ENCODE results near the gene MAN1A1. TPM values are rescaled to one million over a fixed set of nuclear protein-coding genes. Genes with fewer than 3 reads are reported as not detected.

MAN1A1 gene
- polyA plus RNA-seq, 1 donor from 2014 or later = 4.6 TPM

DNA sequence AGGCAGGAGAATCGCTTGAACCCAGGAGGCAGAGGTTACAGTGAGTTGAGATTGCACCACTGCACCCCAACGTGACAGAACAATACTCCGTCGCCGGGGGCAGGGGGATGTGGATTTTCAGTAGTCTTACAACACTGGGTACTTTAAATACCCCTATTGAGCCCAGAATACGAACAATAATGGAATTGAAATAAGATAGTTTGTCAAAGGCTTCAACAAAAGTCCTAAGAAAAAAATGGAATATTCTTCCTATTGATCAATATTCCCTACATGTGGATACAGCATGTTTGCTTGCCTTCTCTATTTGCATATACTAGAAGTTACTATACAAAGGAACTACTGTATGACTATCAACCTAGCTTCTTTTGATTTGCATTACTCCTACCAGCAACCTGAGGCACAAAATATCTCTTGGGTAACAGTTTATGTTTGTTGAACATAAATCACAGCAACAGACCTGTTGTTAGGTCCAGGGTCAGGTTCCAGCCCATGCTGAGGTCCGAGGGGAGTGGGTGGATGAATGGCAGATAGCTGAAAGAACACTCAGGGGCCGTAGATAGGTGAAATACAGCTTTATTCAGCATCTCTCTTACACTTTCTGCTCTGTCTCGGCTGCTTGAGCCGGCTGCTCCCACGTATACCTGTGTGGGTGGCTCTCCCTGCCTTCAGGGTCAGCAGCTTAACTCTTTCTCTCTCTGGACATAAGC, 23.8 kb downstream of the MAN1A1 start:
- Histone ChIP-seq H3K4me3 (ENCODE audit: low read length) (no peak overlapping the region), H3K4me2 (ENCODE audit: low read length) (no peak overlapping the region), H3K27me3 (ENCODE audit: insufficient read depth, low read depth, low read length) (no peaks in the 10 kb centered on the region), H3K36me3 (ENCODE audit: insufficient read depth, low read length) (no peaks in the 10 kb centered on the region), H3K27ac (ENCODE audit: low read length) (no peak overlapping the region), H3F3A (ENCODE audit: insufficient read depth, low read length, poor library complexity, severe bottlenecking) (no peaks in the 10 kb centered on the region), H2AFZ (ENCODE audit: low read depth, low read length) (no peak overlapping the region), H3K9me3 (ENCODE audit: low read length) (no peaks in the 10 kb centered on the region), H3K79me2 (replicated peaks; ENCODE audit: insufficient read depth, low read length) (no peaks in the 10 kb centered on the region), H3K9ac (ENCODE audit: low read length) (no peak overlapping the region), H4K20me1 (ENCODE audit: insufficient read depth) (no peaks in the 10 kb centered on the region), H3K9me2 (ENCODE audit: insufficient read depth, low read length) (no peaks in the 10 kb centered on the region)
- no peak for TF ChIP-seq EP300 (conservative IDR thresholded peaks at IDR 0.05; ENCODE audit: poor library complexity, severe bottlenecking)

- H3K79me2 ChIP-seq (replicated peaks; ENCODE audit: insufficient read depth, low read length) = no peaks in the 10 kb centered on the region
- no peak for TF ChIP-seq REST (IDR thresholded peaks at IDR 0.05; ENCODE audit: borderline replicate concordance)
- no peak for TF ChIP-seq SMC3 (conservative IDR thresholded peaks at IDR 0.05; ENCODE audit: poor library complexity)
- TF ChIP-seq POLR2AphosphoS5 (IDR thresholded peaks at IDR 0.05) = no peak
- no peak for TF ChIP-seq MXI1 (conservative IDR thresholded peaks at IDR 0.05; ENCODE audit: poor library complexity, severe bottlenecking)
- no peak for TF ChIP-seq TAF1 (IDR thresholded peaks at IDR 0.05; ENCODE audit: low read depth)
- TF ChIP-seq RAD21 (conservative IDR thresholded peaks at IDR 0.05) = no peak
- H3K4me3 ChIP-seq (ENCODE audit: low read length) = no peak overlapping the region
- no peaks in the 10 kb centered on the region for H3K9me3 ChIP-seq (ENCODE audit: low read length)
- no peak overlapping the region for H2AFZ ChIP-seq (ENCODE audit: low read depth, low read length)
- H4K20me1 ChIP-seq (ENCODE audit: insufficient read depth) = no peaks in the 10 kb centered on the region
- no peaks in the 10 kb centered on the region for H3K36me3 ChIP-seq (ENCODE audit: insufficient read depth, low read length)
- no peak overlapping the region for H3K27ac ChIP-seq (ENCODE audit: low read length)
- no peaks in the 10 kb centered on the region for H3F3A ChIP-seq (ENCODE audit: insufficient read depth, low read length, poor library complexity, severe bottlenecking)
- no peak overlapping the region for H3K9ac ChIP-seq (ENCODE audit: low read length)
- H3K4me2 ChIP-seq (ENCODE audit: low read length) = no peak overlapping the region
- H3K27me3 ChIP-seq (ENCODE audit: insufficient read depth, low read depth, low read length) = no peaks in the 10 kb centered on the region
- no peaks in the 10 kb centered on the region for H3K9me2 ChIP-seq (ENCODE audit: insufficient read depth, low read length)
Observed at GRCh38 chr6:119324718-119325117, 24.8 kb downstream of the MAN1A1 start.

DNA sequence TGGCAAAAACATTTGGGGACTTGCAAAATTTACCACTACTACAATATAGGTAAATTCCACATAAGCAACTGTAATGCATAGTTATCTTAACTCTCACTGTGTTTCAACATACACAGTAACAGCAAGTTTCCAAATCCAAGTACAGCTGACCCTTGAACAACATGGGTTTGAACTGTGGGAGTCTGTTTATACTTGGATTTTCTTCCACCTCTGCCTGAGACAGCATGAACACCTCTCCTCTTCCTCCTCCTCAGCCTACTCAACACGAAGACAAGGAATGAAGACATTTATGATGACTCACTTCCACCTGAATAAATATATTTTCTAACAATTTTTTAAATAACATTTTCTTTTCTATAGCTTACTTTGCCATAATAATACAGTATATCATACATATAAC, 25.6 kb downstream of the MAN1A1 start:
- Histone ChIP-seq H3K27ac (ENCODE audit: low read length) (no peak overlapping the region), H2AFZ (ENCODE audit: low read depth, low read length) (no peak overlapping the region), H3K4me2 (ENCODE audit: low read length) (no peak overlapping the region), H4K20me1 (ENCODE audit: insufficient read depth) (no peaks in the 10 kb centered on the region), H3K9me3 (ENCODE audit: low read length) (no peaks in the 10 kb centered on the region), H3K9ac (ENCODE audit: low read length) (no peak overlapping the region), H3K36me3 (ENCODE audit: insufficient read depth, low read length) (no peaks in the 10 kb centered on the region), H3K27me3 (ENCODE audit: insufficient read depth, low read depth, low read length) (no peaks in the 10 kb centered on the region), H3K9me2 (ENCODE audit: insufficient read depth, low read length) (no peaks in the 10 kb centered on the region), H3K4me3 (ENCODE audit: low read length) (no peak overlapping the region), H3F3A (ENCODE audit: insufficient read depth, low read length, poor library complexity, severe bottlenecking) (no peaks in the 10 kb centered on the region), H3K79me2 (replicated peaks; ENCODE audit: insufficient read depth, low read length) (no peaks in the 10 kb centered on the region)
- TF ChIP-seq, protein P1, sequence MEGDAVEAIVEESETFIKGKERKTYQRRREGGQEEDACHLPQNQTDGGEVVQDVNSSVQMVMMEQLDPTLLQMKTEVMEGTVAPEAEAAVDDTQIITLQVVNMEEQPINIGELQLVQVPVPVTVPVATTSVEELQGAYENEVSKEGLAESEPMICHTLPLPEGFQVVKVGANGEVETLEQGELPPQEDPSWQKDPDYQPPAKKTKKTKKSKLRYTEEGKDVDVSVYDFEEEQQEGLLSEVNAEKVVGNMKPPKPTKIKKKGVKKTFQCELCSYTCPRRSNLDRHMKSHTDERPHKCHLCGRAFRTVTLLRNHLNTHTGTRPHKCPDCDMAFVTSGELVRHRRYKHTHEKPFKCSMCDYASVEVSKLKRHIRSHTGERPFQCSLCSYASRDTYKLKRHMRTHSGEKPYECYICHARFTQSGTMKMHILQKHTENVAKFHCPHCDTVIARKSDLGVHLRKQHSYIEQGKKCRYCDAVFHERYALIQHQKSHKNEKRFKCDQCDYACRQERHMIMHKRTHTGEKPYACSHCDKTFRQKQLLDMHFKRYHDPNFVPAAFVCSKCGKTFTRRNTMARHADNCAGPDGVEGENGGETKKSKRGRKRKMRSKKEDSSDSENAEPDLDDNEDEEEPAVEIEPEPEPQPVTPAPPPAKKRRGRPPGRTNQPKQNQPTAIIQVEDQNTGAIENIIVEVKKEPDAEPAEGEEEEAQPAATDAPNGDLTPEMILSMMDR (IDR thresholded peaks at IDR 0.05; ENCODE audit: poor library complexity, severe bottlenecking) = no peak
- TF ChIP-seq SMC3 (conservative IDR thresholded peaks at IDR 0.05; ENCODE audit: poor library complexity) (no peak), TAF1 (IDR thresholded peaks at IDR 0.05; ENCODE audit: low read depth) (no peak), EZH2 (IDR thresholded peaks at IDR 0.05; ENCODE audit: borderline replicate concordance, insufficient read depth, low read length, poor library complexity, severe bottlenecking) (no peak), POLR2AphosphoS5 (IDR thresholded peaks at IDR 0.05) (no peak), EP300 (conservative IDR thresholded peaks at IDR 0.05; ENCODE audit: poor library complexity, severe bottlenecking) (no peak), MXI1 (conservative IDR thresholded peaks at IDR 0.05; ENCODE audit: poor library complexity, severe bottlenecking) (no peak), RAD21 (conservative IDR thresholded peaks at IDR 0.05) (no peak), REST (IDR thresholded peaks at IDR 0.05; ENCODE audit: borderline replicate concordance) (no peak)

Data from neural cell (in vitro differentiated cells).